H1 (cell line): Measurements from ENCODE around the gene CBFA2T2. TPM values are rescaled to one million over a fixed set of nuclear protein-coding genes. Genes with fewer than 3 reads are reported as not detected.

Experiments used
- CTCF ChIA-PET: fragments of 300-600 bp; sonication (Branson Sonifier 250); formaldehyde crosslinking; loops from one replicate; lab custom pipeline; 2021; ENCODE audit not compliant: partially characterized antibody; lab: Charles Lee
- POLR2A ChIA-PET: fragments of 300-600 bp; sonication (Branson Sonifier 250); formaldehyde crosslinking; loops from one replicate; lab custom pipeline; 2021; ENCODE audit warnings: inconsistent platforms; ENCODE audit not compliant: partially characterized antibody; lab: Charles Lee
- DNase-seq, 2 experiments: peaks; one replicate each; pipeline versions ENCODE4 v3.0.0 to v3.0.0-alpha.2; 2010 to 2022; ENCODE audit warnings: low spot score in 2 of 2, low read depth in 1 of 2, mixed read lengths in 1 of 2
- FAIRE-seq: peaks from 2 replicates; lab custom pipeline; 2011; peaks lifted over from hg19 to GRCh38; lab: Jason Lieb, UNC
- H2AFZ ChIP-seq: 2 replicates; pipeline ENCODE4 v1.8.1; 2012; ENCODE audit warnings: low read length, inconsistent platforms
- H2AK5ac ChIP-seq: 2 replicates; pipeline ENCODE4 v1.6.1; 2013; ENCODE audit warnings: low read depth, low read length
- H2BK120ac ChIP-seq: replicated peaks from 2 replicates; pipeline ENCODE3; 2013; ENCODE audit warnings: low read depth, low read length, inconsistent platforms
- H2BK12ac ChIP-seq: 2 replicates; pipeline ENCODE4 v1.6.1; 2013; ENCODE audit warnings: low read depth, low read length
- H2BK15ac ChIP-seq: 2 replicates; pipeline ENCODE4 v1.6.1; 2013; ENCODE audit warnings: low read length
- H2BK20ac ChIP-seq: 2 replicates; pipeline ENCODE4 v1.6.1; 2013; ENCODE audit warnings: low read length
- H2BK5ac ChIP-seq: 2 replicates; pipeline ENCODE4 v1.6.1; 2013; ENCODE audit warnings: low read depth, low read length
- H3K14ac ChIP-seq: 2 replicates; pipeline ENCODE4 v1.6.1; 2013; ENCODE audit warnings: inconsistent platforms; ENCODE audit not compliant: insufficient read length
- H3K18ac ChIP-seq: 2 replicates; pipeline ENCODE4 v1.6.1; 2013; ENCODE audit warnings: low read length; ENCODE audit errors: extremely low read depth
- H3K23ac ChIP-seq: 2 replicates; pipeline ENCODE4 v1.6.1; 2013; ENCODE audit warnings: inconsistent platforms; ENCODE audit not compliant: insufficient read length
- H3K23me2 ChIP-seq: 2 replicates; pipeline ENCODE4 v1.6.1; 2013; ENCODE audit warnings: low read depth, low read length
- H3K27ac ChIP-seq: 2 replicates; pipeline ENCODE4 v1.6.1; 2011; ENCODE audit warnings: low read depth, low read length, inconsistent platforms
- H3K27me3 ChIP-seq, 4 experiments: replicated peaks in 1 of 4; 1 replicate in 1 of 4; 2 replicates in 3 of 4; pipeline versions ENCODE4 v1.6.1 to v1.8.1; 2011 to 2013; ENCODE audit warnings: low read length in 3 of 4, mild to moderate bottlenecking in 3 of 4, inconsistent platforms in 2 of 4, mixed read lengths in 2 of 4, moderate library complexity in 1 of 4; ENCODE audit not compliant: control insufficient read depth in 3 of 4, insufficient read depth in 3 of 4; ENCODE audit errors: extremely low read depth in 1 of 4
- H3K36me3 ChIP-seq, 4 experiments: 2 replicates each; pipeline versions ENCODE4 v1.6.1 to v1.8.1; 2011 to 2013; ENCODE audit warnings: mild to moderate bottlenecking in 4 of 4, low read length in 3 of 4, moderate library complexity in 2 of 4, control low read depth in 1 of 4, inconsistent platforms in 1 of 4; ENCODE audit not compliant: insufficient read depth in 4 of 4, control insufficient read depth in 2 of 4
- H3K4ac ChIP-seq: replicated peaks from 2 replicates; pipeline ENCODE3; 2013; ENCODE audit warnings: low read length, low read depth, mixed read lengths, inconsistent platforms; ENCODE audit not compliant: insufficient read length
- H3K4me1 ChIP-seq, 4 experiments: replicated peaks in 1 of 4; 1 replicate in 1 of 4; 2 replicates in 3 of 4; pipeline versions ENCODE4 v1.6.1 to v1.8.1; 2011 to 2013; ENCODE audit warnings: low read length in 3 of 4, inconsistent platforms in 2 of 4, mixed read lengths in 1 of 4; ENCODE audit not compliant: insufficient read depth in 4 of 4, control insufficient read depth in 3 of 4
- H3K4me2 ChIP-seq, 2 experiments: 2 replicates each; pipeline versions ENCODE4 v1.6.1 to v1.8.1; 2011 to 2013; ENCODE audit warnings: low read depth in 2 of 2, low read length in 2 of 2, control low read depth in 1 of 2, inconsistent platforms in 1 of 2, mild to moderate bottlenecking in 1 of 2; ENCODE audit not compliant: insufficient read depth in 1 of 2
- H3K4me3 ChIP-seq, 4 experiments: fragments of 200-600, 300-600 bp in 1 of 4; sonication (generic), shearing (Covaris generic), sonication (Bioruptor Twin) in 1 of 4; 2 replicates each; pipeline versions ENCODE4 v1.5.1 to v1.8.1; 2011 to 2016; ENCODE audit warnings: low read length in 4 of 4, low read depth in 3 of 4, control low read depth in 2 of 4, inconsistent platforms in 2 of 4, mild to moderate bottlenecking in 2 of 4, mixed read lengths in 1 of 4, moderate library complexity in 1 of 4; ENCODE audit not compliant: insufficient read depth in 2 of 4; ENCODE audit errors: extremely low read depth in 1 of 4
- H3K56ac ChIP-seq: replicated peaks from 2 replicates; pipeline ENCODE3; 2013; ENCODE audit warnings: low read depth, mild to moderate bottlenecking, mixed read lengths, low read length, inconsistent platforms; ENCODE audit not compliant: insufficient read length
- H3K79me1 ChIP-seq: 2 replicates; pipeline ENCODE4 v1.6.1; 2013; ENCODE audit warnings: low read depth, low read length, control low read depth
- H3K79me2 ChIP-seq, 2 experiments: 2 replicates each; pipeline versions ENCODE4 v1.6.1 to v1.8.1; 2012 to 2013; ENCODE audit warnings: low read length in 2 of 2, mild to moderate bottlenecking in 2 of 2, inconsistent platforms in 1 of 2; ENCODE audit not compliant: insufficient read depth in 2 of 2, control insufficient read depth in 1 of 2
- H3K9ac ChIP-seq, 4 experiments: replicated peaks in 1 of 4; 1 replicate in 1 of 4; 2 replicates in 3 of 4; pipeline versions ENCODE4 v1.6.1 to v1.8.1; 2011 to 2013; ENCODE audit warnings: low read depth in 3 of 4, low read length in 3 of 4, control low read depth in 2 of 4, mild to moderate bottlenecking in 2 of 4, moderate library complexity in 2 of 4, inconsistent platforms in 1 of 4; ENCODE audit errors: extremely low read depth in 1 of 4
- H3K9me3 ChIP-seq, 2 experiments: 2 replicates each; pipeline versions ENCODE4 v1.6.1 to v1.8.1; 2012 to 2013; ENCODE audit warnings: mild to moderate bottlenecking in 2 of 2, moderate library complexity in 2 of 2, control low read depth in 1 of 2, inconsistent platforms in 1 of 2, low read depth in 1 of 2, low read length in 1 of 2, mixed read lengths in 1 of 2; ENCODE audit not compliant: insufficient read depth in 2 of 2
- H4K20me1 ChIP-seq, 2 experiments: replicated peaks in 1 of 2; 2 replicates each; pipeline versions ENCODE3 to v1.8.1; 2011 to 2013; ENCODE audit warnings: inconsistent platforms in 2 of 2, low read length in 2 of 2, mild to moderate bottlenecking in 1 of 2; ENCODE audit not compliant: insufficient read depth in 2 of 2, control insufficient read depth in 1 of 2
- H4K5ac ChIP-seq: 2 replicates; pipeline ENCODE4 v1.6.1; 2013; ENCODE audit warnings: low read length, low read depth, mixed read lengths, inconsistent platforms; ENCODE audit not compliant: insufficient read length
- H4K8ac ChIP-seq: 2 replicates; pipeline ENCODE4 v1.8.0; 2013; ENCODE audit warnings: mild to moderate bottlenecking, moderate library complexity, low read length, inconsistent platforms; ENCODE audit not compliant: insufficient read depth; ENCODE audit errors: extremely low read depth
- H4K91ac ChIP-seq: replicated peaks from 2 replicates; pipeline ENCODE3; 2013; ENCODE audit warnings: low read length, mixed read lengths, inconsistent platforms; ENCODE audit not compliant: insufficient read length
- RBBP5 ChIP-seq: IDR thresholded peaks from 2 replicates; pipeline ENCODE4 v1.7.1; 2012; ENCODE audit warnings: low read depth, mild to moderate bottlenecking, inconsistent platforms, low read length, moderate library complexity, borderline replicate concordance
- SP2 ChIP-seq: IDR thresholded peaks from 2 replicates; pipeline ENCODE4 v1.6.1; 2012; ENCODE audit warnings: mild to moderate bottlenecking, low read length, inconsistent platforms
- WGBS, 2 experiments: shearing (Covaris generic) in 1 of 2; methylation state at CpG; one replicate each; pipeline versions ENCODE4 v1.1.6 to v1.1.7; 2013 to 2015; ENCODE audit warnings: low lambda C conversion rate in 2 of 2, mixed read lengths in 2 of 2, inconsistent platforms in 1 of 2, low coverage in 1 of 2, missing lambda C conversion rate in 1 of 2; ENCODE audit not compliant: insufficient replicate concordance in 2 of 2, insufficient coverage in 1 of 2, insufficient read length in 1 of 2; ENCODE audit errors: extremely low coverage in 1 of 2, missing lambda C conversion rate in 1 of 2; 5-methylcytosine and 5-hydroxymethylcytosine counted together
- polyA plus RNA-seq, 7 experiments: library from polyadenylated mRNA; depleted of rRNA in 3 of 7; stranded (reverse) in 5 of 7; unstranded in 2 of 7; fragments of >200 nt in 5 of 7; fragments of 200-250 nt in 2 of 7; gene quantifications; 1 replicate in 5 of 7; 2 replicates in 1 of 7; 4 replicates in 1 of 7; pipeline versions ENCODE4 v1.2.1 to v1.2.3, GENCODE V29; 2011 to 2013; ENCODE audit warnings: missing spikeins in 2 of 7, mixed read lengths in 2 of 7
- total RNA-seq: library from RNA; stranded (reverse); fragmentation: NEBNext Ultra II Directional; extraction: Animal tissue kit (Norgen Biotek cat#: 25700); gene quantifications from 2 replicates; pipeline ENCODE4 v1.2.1, GENCODE V29; 2021

The CBFA2T2 gene
- total and polyA plus RNA-seq, 2 of the 8 experiments (the other 6 are each of a cell fraction or from before 2014, with no cell fraction given): 11.6 to 12.9 TPM

GRCh38 chr20:33689973-33690372 lies 200.1 kb downstream of the CBFA2T2 start:
- no peak overlapping the region for H3K4me2 ChIP-seq
- POLR2A ChIA-PET: interaction anchor here (0.8 to 2.8 kb wide), 3 partner anchors 10 to 15 kb away, joined by 3 to 10 read pairs (median 4); partner anchors contain the start of gene NECAB3

More at GRCh38 chr20:33689973-33690372, 200.1 kb downstream of the CBFA2T2 start:
- Histone ChIP-seq H3K4ac (no peak overlapping the region), H4K91ac (no peak overlapping the region), H2BK15ac (no peak overlapping the region), H2AFZ (no peak overlapping the region), H3K27ac (no peak overlapping the region), H3K23me2 (peaks cover 7% of the 10 kb centered on the region), H3K79me2 (peaks cover 0 to 7% of the 10 kb centered on the region in 2 experiments; a peak in 2 of 4 replicates), H3K9me3 (no peaks in the 10 kb centered on the region), H2BK120ac (no peak overlapping the region), H2BK5ac (no peak overlapping the region), H4K5ac (no peak overlapping the region), H2BK12ac (no peak overlapping the region), H3K9ac (no peak overlapping the region), H3K23ac (no peak overlapping the region), H2BK20ac (no peak overlapping the region), H3K14ac (no peak overlapping the region), H3K4me1 (peaks cover 0 to 27% (median 19%) of the 10 kb centered on the region in 4 experiments; a peak in 6 of 7 replicates), H3K4me3 (no peak overlapping the region), H3K56ac (no peak overlapping the region), H3K36me3 (no peaks in the 10 kb centered on the region), H3K27me3 (peaks cover 0 to 9% (median 2%) of the 10 kb centered on the region in 4 experiments; a peak in 4 of 7 replicates), H4K8ac (no peak overlapping the region; the same call in 1 of the 2 replicates), H3K79me1 (peaks cover 5% of the 10 kb centered on the region; the same call in 1 of the 2 replicates), H2AK5ac (no peak overlapping the region; the same call in 1 of the 2 replicates), H3K18ac (no peak overlapping the region), H4K20me1 (peaks cover 0 to 5% of the 10 kb centered on the region in 2 experiments)
- WGBS, 2 experiments: 58% methylated on average over 4 of the region's 4 CpGs; no CpG with 5 or more reads in 1 of the 2 experiments
- DNase-seq: no peak
- FAIRE-seq: no peak
- no peak for TF ChIP-seq RBBP5
- no peak for TF ChIP-seq SP2
- CTCF ChIA-PET: interaction anchor here (1.4 kb wide), 1 partner anchor 15 kb away, joined by 4 read pairs; no protein-coding TSS in a partner anchor
